GM18907 (cell line): ENCODE measurements around the gene ING2.

Experiments
- ATAC-seq: cut with Tn5 transposase; IDR thresholded peaks from one replicate; pipeline ENCODE4 v1.9.1; 2021; ENCODE audit warnings: mild to moderate bottlenecking, moderate library complexity; ENCODE audit not compliant: unreplicated experiment

Gene ING2

DNA sequence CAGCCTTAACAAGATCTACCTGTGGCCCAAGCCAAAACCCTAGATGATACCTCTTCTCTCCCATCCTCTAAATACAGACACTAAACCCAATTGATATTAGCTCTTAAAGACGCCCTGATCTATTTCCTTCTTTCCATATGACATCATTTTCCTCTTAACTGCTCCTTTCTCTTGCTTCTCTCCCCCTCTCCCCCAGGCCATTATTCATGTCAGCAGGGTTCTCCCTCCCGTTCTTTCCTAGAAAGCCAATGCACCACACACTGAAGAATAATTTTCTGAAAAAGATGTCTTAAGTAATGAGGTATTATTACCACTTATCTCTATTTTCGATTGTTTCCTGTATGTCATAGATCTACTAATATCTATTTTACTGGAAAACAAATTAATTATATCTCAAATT lies 9.7 kb upstream of the ING2 start:
- ATAC-seq, result no peak

DNA sequence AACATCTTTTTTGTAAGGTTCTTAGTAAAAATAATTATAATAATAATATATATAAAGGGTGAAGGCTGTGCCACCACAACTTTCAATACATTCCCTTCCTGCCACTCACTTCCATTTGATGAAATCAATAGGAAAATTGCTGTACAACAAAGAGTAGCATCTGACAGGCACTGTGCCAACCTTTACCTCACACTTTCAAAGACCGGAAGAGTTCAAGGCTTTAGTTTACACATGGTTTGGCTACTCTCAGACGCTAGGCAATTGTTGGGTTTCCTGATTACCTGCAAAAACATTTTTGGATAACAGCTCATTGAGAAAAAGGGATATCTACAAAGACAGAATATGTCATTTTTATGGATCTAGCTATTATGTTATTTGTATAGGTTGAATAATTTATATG lies 5.5 kb upstream of the ING2 start:
- ATAC-seq, result no peak

DNA sequence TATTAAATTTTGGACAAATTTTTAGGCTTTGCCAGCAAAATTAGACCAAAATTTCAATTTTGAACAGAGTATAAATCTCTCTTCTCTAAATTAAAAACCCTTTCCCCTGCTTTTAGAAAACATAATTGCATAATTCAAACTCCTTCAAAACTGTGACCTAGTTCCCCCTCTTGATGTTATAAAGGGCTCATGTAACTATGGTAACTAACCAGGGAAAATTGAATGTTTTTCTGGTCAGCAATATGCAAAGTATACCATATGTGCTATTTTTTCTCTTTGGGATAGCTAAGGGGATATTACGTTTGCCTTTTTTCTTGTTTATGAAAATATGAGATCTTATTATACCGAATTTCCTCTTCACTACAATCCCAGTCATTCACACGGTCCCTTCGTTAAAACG lies 5.1 kb upstream of the ING2 start:
- ATAC-seq, result no peak

DNA sequence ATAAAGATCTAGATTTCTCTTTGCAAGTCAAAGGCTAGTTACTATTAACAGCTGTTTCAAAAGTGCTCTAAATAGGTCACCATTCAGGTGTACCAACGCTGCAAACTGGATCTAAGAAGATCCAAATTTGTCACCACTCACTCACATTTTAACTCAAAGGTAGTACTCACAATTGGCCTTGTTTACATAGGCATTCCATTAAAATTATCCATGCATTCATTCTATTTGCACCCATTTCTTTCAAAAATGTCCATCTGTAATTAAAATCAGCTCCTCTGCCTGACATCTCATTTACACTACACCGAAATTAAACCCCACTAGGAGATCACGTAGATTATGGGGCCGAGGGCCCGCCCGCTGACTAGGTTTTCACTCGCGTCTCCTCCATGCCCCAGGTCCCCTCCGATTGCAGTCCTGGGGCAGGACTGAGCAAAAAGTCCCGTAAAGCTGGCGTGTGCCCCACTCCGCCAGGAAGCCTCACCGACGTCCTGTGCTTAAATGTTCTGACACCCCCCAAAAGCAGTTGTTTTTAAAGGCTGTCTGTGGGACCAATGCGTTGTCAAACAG lies 1.3 kb upstream of the ING2 start:
- ATAC-seq, result peak; percentile 3

DNA sequence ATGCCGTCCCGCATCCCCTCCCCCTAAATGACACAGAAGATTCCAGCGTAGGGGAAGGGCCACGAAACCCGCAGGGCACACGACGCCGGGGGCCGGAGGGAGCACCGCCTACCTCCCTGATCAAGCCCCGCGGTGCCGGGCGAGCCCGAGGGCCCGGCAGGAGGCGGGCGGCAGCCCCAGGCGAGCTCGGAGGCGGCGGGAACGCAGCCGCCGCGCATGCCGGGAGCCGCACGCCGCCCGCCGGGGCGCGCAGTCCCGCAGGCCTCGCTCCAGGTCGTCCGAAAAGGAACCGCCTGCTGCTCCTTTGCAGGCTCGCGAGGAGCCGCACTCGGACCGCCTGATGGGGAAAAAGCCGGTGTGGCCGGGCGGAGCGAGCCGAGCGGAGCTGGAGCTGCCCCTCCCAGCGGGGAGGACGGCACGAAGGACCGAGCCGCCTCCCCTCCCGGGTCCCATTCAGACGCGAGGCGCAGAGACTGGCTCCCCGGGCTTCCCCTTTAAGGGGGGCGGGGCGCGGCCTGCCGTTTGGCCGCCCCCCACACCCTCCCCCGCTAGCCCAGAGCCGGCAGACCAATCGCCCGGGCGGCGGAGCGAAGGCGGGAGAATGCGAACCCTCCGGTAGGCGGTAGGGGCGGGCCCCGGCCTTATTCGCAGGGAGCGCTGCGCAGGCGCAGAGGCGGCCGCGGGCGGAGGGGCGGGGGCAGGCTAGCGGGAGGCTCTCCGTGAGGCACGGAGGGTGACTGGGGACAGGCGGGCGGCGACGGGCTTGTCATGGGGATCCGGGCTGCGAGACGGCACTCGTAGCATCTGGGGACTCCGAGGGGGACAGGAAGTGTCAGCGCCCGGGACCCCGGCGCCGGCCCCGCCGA lies 561 bp upstream of the ING2 start:
- ATAC-seq, result peak; percentile 78

DNA sequence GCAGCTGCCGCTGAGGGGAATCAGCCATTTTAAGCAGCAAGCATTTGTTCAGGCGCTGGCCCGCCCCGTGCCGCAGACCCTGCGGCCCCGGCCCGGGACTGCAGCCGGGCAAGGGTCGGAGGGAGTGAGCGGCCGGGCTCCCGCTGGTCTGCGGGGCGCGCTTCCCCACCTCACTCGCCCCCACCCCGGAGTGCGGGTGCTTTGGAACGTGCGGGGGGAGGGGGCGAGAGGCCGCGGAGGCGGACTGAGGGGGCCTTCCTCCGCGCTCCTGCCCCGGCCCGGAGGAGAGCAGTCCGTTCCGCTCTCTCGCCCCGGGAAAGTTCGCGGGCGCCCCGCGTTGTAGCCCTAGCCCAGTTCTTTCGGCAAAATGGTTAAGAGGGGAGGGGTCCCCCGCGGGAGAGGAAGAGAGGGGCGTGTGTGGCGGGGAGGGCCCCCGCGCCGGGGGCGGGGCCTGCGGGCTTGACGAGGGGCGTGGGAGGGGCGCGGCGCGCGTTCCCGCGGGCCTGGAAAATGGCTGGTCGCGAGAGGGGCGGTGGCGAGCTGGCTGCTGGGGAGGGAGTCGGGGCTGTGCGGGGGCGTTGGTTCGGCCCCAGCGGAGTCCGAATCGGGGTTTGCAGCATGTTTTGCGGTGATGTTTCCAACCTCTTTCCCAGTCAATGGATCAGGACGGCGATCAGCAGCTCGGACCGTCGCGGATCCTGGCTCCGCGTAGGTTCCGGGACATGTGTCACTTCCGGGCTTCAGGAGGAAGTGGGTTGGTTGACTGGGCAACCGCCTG lies 942 bp downstream of the ING2 start:
- peak; percentile 55 for ATAC-seq

DNA sequence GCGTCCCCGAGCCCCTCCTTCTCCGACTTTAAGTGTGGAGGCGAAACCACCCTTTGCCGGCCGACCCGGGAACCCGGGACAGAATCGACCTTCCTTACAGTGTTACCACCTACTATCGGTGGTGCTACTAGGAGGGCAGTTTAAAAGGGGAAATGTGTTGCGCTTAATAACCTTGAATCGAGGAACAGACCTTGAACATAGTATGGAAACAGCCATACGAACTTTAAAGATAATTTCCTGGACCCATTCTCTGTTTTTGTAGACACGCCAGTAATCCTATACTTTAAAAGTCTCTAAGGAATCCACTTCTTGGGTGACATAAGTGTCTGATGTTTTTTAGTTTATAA lies 1.5 kb downstream of the ING2 start:
- no peak for ATAC-seq

DNA sequence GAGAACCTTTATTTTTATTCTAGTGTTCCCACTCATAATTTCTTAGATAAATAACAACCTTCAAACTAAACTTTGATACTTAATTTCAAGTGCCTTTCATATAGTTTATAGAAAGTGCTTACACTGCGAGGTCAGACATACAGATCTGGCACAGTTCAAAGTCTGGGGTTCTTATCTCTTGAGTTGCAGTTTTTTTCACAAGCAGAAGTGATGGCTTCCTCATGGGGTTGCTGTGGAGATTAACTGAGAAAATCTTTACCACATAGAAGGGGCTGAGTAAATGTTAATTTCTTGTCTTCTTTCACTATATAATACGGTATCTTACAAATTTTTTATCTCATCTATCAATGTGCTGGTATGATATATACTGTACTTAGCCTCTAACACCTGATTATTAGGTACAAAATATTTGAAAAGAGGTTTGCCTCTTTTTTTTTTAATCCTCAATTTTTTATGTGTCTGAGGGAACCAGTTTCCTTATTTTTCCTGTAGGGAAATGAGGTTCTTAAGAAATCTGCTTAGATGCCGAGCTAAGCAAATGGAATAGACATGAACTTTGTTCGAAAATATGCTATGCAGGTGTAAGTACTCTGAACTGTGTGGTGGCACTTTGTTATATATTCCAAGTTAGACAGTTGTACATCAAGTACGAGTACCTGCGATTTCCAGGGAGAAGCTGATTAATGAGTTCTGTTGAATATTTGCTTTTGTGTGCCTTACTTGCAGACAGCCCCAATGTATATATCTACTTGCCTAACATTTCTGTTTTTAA lies 3.3 kb downstream of the ING2 start:
- no peak for ATAC-seq

DNA sequence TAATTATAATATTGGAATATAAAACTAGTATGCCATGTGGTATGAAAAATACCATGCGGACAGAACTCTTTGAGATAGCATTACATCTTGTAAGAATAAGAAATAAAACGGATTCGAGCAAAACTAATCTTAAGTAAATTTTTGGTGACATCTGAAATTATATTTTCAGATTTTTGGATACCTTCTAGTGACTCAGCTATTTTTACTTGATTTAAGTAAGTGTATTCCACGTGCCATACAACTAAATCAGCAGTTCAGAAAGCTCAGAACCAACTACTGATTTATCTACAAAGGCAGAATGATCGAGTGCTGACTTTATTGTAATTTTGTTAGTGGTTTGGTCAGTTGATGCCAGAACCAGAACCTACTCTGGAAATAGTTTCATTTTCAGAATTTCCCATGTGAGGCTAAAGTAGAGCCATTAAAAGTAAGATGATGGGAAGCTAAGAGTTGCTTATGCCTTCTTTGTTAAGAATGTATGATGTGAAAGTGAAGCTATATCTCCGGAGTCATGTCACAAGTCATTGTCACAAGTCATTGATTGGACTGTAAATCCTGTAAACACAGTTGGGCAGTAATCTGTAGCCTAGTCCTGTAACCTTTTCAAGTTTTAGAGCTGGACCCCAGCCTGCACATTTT lies 4.0 kb downstream of the ING2 start:
- ATAC-seq, result no peak

DNA sequence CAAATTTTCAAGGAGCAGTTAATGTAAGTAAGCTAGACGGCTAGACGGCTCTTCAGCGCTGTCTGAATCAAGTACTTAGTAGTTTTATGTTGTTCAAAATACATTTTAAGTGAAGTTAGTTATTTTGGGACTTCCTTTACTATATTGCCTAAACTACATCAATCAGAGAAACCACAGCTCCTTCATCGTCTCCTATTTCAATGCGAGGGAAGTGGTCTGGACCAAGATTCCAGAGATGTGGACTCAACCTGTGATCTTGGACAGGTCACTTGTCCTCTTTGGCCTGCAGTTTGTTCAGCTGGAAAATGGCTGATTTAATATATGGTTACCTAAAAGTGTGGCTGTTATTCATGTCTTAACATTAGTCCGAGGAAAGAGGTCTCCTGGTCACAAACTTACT lies 10.6 kb downstream of the ING2 start:
- no peak for ATAC-seq

DNA sequence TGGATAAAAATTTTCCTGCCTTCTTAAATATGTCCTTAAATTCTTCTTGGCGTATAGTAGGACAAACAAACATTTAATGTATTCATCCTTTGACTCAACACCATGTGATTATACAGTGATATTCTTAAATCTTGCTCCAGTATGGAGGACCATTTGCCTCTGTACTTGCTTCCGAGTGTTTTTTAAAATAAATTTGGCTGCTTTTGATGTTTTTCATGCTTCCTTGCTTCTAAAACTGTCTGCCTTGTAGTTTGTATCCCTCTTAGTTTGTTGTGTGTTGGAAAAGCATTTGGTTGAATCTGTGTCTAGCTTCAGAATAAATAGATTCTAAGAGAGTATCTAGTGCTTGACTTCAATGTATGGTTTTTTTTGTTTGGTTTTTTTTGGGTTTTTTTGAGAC lies 12.3 kb downstream of the ING2 start:
- no peak for ATAC-seq

DNA sequence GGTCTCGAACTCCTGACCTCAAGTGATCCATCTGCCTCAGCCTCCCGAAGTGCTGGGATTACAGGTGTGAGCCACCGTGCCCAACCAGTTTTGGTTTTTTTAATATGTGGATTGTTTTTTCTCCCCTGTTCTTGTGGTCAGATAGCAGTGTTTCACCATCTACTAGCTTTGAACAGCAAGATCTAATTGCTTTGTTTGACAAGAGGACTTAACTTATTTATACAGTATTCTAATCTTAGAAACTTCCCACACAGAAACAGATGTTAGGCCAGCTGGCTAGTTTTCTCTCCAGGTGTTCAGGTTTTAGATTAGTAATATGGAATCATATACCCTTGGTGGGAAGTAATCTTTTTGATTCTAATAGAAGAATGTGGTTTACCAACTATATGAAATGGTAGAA lies 12.9 kb downstream of the ING2 start:
- no peak for ATAC-seq

DNA sequence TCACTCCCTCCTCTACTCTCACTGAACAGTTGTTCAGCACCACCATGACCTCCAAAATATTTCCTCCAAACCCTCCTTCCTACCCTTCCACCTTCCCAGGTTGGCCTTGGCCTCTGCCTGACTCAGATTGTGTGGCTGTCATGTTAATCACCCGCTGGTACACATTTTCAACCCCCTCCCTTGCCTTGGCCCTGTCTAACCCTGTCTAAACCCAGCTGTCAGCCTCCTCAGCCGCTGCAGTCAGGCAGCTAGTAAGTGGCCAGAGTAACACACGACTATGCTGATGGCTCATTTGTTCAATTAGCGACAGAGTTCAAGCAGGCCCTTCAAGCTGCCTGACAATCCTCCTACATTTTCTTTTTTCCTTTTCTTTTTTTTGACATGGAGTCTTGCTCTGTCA lies 18.0 kb downstream of the ING2 start:
- ATAC-seq, result no peak

DNA sequence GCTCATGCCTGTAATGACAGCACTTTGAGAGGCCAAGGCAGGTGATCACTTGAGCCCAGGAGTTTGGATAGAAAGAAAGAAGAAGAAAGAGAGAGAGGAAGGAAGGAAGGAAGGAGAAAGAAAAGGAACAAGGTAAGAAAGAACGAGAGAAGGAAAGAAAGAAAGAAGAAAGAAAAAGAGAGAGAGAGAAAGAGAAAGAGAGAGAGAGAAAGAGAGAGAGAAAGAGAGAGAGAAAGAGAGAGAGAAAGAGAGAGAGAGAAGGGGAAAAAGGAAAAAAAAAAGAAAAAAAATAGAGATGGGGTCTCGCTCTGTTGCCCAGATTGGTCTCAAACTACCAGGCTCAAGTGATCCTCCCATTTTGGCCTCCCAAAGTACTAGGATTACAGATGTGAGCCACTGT lies 22.5 kb downstream of the ING2 start:
- no peak for ATAC-seq

DNA sequence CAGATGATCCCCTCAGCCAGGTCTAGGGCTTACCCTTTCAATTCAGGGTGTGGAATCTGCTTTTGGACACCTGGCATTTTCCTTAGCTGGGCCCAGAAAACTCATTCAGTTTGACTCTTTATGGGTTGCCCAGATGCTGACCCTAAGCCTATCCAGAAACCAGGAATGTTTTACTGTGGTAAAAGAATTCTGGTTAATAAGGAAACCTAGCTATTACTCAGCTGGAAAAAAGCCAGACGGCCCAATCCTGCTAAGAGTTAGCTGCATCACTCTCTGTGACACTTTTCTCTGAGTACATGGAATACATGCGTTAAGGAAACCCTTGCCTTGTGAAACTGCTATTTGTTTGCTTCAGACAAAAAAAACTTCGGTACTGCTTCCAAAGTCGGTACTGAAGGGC lies 28.0 kb downstream of the ING2 start:
- no peak for ATAC-seq

DNA sequence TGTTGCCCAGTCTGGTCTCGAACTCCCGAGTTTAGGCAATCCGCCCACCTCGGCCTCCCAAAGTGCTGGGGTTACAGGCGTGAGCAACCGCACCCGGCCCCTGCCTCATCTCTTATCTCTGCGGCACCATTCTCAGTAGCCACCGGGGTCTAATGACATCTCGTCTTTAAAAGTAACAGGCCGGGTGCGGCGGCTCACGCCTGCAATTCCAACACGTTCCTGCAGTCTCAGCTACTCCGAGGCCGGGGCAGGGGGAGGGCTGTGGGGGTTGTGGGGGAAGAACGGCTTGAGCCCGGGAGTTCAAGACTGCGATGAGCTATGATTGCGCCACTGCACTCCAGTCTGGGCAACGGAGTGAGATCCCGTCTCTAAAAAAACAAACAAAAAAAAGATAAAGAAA lies 28.8 kb downstream of the ING2 start:
- no peak for ATAC-seq

DNA sequence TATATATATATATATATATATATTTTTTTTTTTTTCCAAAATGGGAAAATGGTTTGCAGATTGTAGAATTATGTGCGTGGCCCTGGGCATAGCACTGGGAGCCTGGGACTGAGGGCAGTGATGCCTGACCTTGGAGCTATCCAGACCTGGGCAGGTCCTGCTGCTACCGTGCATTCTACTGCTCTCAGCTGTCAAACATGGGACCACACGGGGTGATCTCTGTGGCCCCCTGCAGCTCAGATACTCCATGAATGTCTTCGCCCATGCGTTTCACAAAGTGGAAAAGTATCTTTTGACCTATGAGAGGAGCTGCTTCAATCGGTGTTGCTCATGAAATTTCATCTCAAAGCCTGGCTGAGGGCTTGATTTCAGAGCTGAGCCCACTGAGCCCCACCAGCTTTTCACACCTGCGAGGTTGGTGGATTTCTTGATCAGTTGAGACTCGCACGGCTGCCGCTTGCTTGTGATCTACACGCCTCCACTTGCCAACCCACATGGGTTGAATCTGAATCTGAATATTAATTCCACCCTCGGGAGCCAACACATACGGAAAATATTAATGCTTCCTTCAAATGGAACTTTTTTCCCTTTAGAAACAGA lies 35.7 kb downstream of the ING2 start:
- no peak for ATAC-seq

DNA sequence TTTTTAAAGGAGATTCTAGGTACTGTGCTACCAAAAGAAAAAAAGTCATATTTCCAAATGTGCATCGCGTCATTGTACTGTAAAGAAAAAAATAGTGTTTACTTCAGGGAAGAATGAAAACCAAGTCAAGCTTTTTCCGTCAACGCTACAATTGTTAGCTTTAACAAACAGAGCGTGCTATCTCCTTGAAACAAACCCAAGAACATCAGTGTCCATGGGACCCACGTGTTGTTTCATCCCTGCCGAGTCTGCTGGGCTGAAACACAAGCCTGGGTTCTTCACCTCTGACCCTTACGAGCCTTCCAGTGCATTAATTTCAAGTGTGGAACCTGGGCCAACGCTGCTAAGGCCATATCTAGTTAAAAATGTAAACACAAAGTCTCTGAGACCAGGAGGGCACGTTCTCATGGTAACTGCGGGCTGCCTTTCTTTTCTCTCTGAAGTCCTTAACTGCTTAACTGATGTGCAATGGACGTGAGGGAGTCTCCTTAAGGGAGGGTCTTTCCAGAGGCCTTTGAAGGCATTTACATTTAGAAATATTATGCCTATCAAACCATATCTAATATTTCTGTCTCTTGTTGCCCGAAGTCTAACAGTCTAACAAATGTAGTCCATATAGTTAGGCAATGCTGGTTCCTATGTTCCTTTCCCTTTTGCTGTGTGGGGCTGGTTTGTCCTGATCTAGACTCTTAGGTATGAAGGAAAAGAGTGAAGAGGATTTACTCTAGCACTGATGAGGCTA lies 36.3 kb downstream of the ING2 start:
- no peak for ATAC-seq

DNA sequence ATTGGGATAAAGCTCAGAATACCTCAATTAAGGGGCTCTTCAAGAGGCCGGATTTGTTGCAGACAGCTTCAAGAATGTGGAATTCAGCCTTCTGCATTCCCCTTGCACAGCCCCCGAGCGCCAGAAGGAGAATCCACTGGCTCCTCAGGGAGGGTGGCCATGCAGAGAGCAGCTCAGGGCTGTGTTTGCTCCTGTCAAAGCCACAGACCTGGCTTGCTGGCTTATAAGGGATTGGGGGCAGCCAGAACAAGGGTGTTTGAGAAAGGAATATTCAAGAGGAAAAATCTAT lies 36.8 kb downstream of the ING2 start:
- no peak for ATAC-seq

DNA sequence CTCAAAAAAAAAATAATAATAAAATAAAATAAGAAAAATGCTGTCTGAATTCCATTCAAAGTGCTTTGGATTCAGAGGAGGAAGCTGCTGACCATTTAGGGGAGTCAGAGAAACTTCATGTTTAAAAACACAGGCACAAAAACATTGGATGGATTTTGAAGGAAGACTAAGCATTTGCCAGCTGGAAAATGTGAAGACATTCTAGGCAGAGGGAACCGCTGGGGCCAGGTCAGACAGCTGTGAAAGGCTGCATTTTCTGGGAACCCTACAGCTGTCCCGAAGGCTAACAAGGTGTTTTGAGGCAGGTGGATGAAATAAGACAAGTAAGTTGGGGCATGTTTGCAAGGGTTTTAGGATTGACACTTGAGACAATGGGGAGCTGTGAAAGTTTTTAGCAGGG lies 38.6 kb downstream of the ING2 start:
- no peak for ATAC-seq
